ENCODE data around the gene RDH12. TPM values are rescaled to one million over a fixed set of nuclear protein-coding genes. Genes with fewer than 3 reads are reported as not detected.

The RDH12 gene
- total and polyA plus RNA-seq, 9 of the 15 experiments (the other 6 are each of a cell fraction or from before 2014, with no cell fraction given) = 0.03 to 0.29 (median 0.07) TPM; not detected in 2

DNA sequence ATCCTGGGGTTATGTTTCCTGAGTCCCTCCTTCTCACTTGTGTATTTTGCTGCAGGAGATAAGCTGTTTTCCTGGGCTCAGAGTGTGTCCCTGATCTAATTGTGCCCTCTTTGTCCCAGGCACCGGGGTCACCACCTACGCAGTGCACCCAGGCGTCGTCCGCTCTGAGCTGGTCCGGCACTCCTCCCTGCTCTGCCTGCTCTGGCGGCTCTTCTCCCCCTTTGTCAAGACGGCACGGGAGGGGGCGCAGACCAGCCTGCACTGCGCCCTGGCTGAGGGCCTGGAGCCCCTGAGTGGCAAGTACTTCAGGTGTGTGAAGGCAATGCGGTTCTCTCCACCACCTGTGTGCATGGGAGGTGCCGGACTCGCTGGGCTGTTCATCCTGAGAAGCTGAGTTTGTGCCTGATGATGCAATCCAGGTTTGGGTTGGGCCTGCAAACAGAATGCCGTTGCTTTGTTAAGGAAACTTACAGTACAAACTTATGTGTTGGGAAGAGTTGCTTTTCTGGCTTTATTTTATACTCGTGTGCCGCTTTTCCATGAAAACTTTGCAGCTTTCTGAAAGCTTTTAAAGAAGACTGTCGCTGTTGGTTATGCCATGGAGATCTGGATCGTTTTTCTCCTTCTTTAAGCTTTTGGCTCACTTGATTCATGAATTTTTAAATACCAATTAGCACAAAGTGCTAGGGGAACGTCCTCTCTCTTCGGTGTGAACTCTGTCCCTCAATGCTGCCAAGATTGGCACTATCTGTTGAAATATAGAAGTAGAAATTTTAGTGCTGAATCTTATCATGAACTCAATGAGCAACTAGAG is 27.6 kb downstream of the RDH12 start (continued):
- TF ChIP-seq MLLT1 (IDR thresholded peaks at IDR 0.05) (no peak), ZNF232 (CRISPR knock-in tag; IDR thresholded peaks at IDR 0.05) (no peak), SP2 (IDR thresholded peaks at IDR 0.05; ENCODE audit: extremely low read depth, low read depth, low read length, poor library complexity, severe bottlenecking) (no peak), BCL6 (CRISPR knock-in tag; IDR thresholded peaks at IDR 0.05) (no peak), POLR3G (IDR thresholded peaks at IDR 0.05; ENCODE audit: extremely low read depth, insufficient read length, insufficient replicate concordance) (no peak), POLR2G (IDR thresholded peaks at IDR 0.05; ENCODE audit: low read depth, low read length) (peak; percentile 32; the same call in 1 of the 2 replicates), CEBPB (tag; IDR thresholded peaks at IDR 0.05) (peak; percentile 84), DNMT1 (IDR thresholded peaks at IDR 0.05) (no peak), TAF9B (IDR thresholded peaks at IDR 0.05; ENCODE audit: partially characterized antibody) (no peak), ZNF212 (CRISPR knock-in tag; IDR thresholded peaks at IDR 0.05) (no peak), MAFF (IDR thresholded peaks at IDR 0.05; ENCODE audit: low read length) (no peak), SMAD4 (CRISPR knock-in tag; conservative IDR thresholded peaks at IDR 0.05) (0 out of 2 replicates have a peak, but pooled peaks have one; percentile 25)
- TF ChIP-seq, protein P1, sequence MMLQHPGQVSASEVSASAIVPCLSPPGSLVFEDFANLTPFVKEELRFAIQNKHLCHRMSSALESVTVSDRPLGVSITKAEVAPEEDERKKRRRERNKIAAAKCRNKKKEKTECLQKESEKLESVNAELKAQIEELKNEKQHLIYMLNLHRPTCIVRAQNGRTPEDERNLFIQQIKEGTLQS (IDR thresholded peaks at IDR 0.05) = peak; percentile 96
- TF ChIP-seq, protein P1 (CRISPR knock-in tag; conservative IDR thresholded peaks at IDR 0.05) = no peak
- TF ChIP-seq, protein P2, sequence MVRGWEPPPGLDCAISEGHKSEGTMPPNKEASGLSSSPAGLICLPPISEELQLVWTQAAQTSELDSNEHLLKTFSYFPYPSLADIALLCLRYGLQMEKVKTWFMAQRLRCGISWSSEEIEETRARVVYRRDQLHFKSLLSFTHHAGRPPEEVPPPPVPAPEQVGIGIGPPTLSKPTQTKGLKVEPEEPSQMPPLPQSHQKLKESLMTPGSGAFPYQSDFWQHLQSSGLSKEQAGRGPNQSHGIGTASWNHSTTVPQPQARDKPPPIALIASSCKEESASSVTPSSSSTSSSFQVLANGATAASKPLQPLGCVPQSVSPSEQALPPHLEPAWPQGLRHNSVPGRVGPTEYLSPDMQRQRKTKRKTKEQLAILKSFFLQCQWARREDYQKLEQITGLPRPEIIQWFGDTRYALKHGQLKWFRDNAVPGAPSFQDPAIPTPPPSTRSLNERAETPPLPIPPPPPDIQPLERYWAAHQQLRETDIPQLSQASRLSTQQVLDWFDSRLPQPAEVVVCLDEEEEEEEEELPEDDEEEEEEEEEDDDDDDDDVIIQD (CRISPR knock-in tag; IDR thresholded peaks at IDR 0.05) = no peak
- TF ChIP-seq, protein P3, sequence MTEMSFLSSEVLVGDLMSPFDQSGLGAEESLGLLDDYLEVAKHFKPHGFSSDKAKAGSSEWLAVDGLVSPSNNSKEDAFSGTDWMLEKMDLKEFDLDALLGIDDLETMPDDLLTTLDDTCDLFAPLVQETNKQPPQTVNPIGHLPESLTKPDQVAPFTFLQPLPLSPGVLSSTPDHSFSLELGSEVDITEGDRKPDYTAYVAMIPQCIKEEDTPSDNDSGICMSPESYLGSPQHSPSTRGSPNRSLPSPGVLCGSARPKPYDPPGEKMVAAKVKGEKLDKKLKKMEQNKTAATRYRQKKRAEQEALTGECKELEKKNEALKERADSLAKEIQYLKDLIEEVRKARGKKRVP (CRISPR knock-in tag; IDR thresholded peaks at IDR 0.05) = no peak
- TF ChIP-seq, protein P4, sequence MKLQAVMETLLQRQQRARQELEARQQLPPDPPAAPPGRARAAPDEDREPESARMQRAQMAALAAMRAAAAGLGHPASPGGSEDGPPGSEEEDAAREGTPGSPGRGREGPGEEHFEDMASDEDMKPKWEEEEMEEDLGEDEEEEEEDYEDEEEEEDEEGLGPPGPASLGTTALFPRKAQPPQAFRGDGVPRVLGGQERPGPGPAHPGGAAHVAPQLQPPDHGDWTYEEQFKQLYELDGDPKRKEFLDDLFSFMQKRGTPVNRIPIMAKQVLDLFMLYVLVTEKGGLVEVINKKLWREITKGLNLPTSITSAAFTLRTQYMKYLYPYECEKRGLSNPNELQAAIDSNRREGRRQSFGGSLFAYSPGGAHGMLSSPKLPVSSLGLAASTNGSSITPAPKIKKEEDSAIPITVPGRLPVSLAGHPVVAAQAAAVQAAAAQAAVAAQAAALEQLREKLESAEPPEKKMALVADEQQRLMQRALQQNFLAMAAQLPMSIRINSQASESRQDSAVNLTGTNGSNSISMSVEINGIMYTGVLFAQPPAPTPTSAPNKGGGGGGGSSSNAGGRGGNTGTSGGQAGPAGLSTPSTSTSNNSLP (IDR thresholded peaks at IDR 0.05; ENCODE audit: borderline replicate concordance, low read depth, low read length) = no peak

All from K562 (cell line).